D341Med (cell line): Measurements from ENCODE around the gene NPPA.
A peak's percentile ranks its signal among the peaks of the same experiment; 100 is the strongest.
"Not testable (repeated sequence)": the region's sequence is repeated elsewhere in the genome, so short reads cannot be mapped to it uniquely, and the experiment has no call there.

Source experiments
- DNase-seq: peaks from one replicate; pipeline ENCODE4 v3.0.0; 2012; ENCODE audit warnings: low spot score

Gene NPPA

DNA sequence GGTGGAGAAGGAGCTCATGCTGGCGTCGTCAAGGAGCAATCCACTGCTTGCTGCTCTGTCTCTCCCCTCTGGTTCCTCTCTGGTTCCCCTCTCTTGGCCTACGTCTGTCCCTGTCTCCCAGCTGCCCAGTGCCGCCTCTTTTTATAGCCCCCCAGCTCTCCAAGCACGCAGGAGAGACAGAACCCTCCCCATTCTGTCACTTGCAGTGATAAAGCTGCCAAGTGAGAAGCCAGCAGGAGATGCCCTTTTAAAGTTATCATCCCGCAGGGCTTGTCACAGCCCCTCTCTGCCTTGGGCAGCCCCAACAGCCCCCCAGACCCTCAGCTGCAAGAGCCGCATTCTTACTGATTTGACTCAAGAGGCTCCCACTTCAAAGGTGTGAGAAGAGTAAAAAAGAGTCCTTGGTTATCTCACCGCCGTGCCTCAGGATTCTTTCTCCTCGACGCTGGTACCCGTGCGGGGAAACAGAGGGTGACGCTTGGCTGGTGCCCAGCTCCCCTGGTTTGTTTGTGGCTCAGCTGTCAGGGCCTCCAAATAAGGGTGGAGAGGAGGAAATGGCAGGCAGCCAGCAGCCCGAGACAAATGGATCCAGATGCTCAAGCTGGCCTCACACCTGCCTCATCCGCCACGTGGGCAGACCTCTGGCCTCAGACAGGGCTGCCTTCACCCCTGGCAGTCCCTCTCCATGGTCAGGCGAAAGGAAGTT is at the start of gene NPPA:
NPPA (minus strand) TSS at position 117 of the 706 bp plus-strand sequence; CDS start at position 18, 99 bp downstream.
- peak; percentile 74 for DNase-seq

DNA sequence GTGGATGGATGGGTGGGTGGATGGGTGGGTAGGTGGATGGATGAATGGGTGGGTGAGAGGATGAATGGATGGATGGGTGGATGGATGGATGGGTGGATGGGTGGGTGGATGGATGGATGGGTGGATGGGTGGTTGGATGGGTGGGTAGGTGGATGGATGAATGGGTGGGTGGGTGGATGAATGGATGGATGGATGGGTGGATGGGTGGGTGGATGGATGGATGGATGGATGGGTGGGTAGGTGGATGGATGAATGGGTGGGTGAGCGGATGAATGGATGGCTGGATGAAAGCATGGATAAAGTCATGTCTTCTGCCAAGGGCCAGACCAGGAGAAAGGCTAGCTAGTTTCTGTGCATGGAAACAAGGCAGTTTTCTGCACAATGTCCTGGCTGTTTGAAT is 46.9 kb upstream of the NPPA start:
- DNase-seq = not testable (repeated sequence)

DNA sequence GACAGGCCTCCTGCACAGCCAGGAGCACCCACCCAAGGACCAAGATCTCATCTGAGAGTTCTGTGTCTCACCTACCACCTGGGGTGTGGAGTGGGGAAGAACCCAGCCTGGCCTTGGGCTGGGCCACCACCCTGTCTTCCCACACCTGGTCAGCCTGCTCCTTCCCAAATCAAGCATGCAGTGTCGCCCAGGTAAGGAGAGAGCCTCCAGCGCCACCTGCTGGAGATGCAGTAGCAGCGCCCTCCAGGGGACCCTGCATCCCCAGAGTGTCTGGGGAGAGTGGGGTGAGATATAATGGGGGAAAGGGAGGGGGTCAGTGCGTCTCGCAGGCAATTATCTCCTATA is 46.3 kb upstream of the NPPA start:
- DNase-seq = peak; percentile 88

DNA sequence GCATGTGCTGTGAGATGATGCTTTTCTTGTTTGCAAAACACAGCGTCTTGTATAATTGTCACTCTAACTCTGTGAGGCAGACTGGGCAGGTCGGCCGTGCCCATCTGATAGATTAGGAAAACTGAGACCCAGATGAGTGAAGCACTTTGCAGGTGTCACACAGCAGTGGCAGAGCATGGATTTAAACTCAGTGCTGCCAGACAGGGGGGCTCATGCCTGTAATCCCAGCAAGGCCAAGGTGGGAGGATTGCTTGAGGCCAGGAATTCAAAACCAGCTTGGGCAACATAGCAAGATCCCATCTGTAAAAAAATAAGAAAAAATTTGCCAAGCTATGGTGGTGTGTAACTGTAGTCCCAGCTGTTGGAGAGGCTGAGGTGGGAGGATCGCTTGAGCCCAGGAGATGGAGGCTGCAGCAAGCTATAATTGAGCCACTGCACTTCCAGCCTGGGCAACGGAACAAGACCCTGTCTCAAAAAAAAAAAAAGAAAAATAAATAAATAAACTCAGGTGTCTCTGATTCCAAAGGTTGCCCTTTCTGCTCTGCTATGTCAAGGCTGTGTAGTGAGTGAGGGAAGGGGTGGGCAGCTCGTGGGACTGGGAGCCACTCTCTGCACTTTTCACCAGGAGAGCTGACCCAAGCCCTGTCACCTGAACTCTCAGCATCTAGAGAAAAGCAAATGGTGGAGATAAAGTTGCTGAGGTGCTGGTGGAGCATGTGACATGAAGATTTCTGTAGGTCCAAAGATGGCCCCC is 44.0 kb upstream of the NPPA start:
- DNase-seq = no peak

DNA sequence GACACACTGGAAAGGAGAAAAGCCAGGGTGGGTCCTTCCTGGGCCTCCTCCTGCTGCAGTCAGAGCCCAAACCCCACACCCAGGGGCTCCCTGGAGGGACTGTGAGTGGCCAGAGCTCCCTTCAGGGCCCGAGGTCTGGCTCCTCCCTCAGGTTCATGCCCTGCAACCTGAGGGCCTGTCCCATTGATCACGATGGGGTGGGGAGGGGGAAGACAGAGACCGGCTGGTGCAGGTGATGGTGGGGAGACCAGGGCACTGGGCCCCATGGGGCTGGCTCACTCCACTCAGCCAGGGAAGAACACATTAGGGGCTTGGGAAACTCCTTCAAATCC is 41.3 kb upstream of the NPPA start:
- DNase-seq = no peak

DNA sequence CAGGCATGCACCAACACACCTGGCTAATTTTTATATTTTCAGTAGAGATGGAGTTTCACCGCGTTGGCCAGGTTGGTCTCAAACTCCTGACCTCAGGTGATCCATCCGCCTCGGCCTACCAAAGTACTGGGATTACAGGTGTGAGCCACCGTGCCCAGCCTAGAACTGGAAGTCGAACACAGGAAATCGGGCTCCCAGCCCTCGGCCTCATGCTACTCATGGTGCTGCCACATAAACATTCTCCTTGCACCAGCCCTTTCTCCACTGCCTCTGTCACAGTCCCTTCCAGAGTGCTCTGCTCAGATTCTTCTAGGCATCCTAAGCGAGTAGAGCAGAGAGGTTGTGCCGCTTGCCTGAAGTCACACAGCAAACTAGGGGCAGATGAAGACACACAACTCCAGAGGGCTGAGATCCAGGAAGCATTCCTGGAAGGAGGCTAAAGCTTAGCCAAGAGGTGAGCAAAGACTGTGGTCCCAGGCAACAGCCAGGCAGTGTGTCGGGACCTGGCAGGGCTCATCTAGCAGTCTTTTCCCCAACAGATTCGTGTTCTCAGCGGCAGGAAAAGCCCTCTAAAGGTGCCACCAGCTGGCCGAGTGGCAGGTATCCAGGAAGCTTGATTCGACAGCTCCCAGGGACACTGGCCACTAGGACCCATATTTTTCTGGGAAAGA is 40.8 kb upstream of the NPPA start:
- DNase-seq = no peak

DNA sequence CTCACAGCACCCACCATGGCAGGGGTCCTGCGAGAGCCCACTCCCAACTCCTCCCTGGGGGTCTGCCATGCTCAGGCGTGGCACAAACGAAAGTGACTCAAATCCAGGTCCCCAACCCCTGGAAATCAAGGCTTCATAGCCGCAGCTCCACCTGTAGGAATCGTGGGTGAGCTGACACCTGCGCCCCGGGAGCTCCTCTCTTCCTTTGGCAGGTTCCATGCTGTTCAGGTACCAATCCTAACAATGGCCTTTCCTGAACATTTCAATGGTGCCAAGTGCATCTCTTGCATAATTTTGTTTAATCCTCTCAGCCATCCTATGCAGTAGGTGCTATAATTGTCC is 40.1 kb upstream of the NPPA start:
- no peak for DNase-seq

DNA sequence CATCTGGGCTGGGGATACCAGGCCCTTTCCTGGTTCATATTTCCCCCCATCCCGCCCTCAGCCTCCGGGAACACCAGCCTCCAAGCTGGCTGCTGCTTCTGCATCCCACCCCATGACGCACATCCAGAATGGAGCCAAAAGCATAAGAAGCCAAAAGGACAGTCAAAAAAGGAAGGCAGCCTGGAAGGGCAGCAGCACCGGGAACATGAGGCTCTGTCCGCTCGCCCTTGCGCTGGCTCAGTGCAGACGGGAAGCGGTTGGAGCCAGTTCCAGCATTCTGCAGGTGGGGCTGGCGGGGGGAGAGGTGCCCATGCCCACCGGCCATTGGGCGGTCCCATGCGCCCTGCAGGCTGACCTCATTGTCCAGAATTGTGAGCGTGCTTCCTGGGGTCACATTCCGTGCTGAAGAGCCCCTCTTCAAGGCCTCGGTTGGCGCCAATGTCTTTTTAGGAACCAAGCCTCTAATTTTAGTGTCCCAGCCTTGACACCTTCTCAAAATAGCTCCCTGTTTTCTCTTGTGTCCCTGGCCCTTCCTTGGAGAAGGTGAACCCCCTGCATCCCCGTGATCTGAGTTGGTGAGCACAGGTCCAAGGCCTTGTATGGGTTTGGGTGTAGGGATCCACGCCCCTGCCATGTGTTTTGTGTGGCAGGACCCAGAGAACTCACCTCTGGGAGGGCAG is 39.5 kb upstream of the NPPA start:
- no peak for DNase-seq

DNA sequence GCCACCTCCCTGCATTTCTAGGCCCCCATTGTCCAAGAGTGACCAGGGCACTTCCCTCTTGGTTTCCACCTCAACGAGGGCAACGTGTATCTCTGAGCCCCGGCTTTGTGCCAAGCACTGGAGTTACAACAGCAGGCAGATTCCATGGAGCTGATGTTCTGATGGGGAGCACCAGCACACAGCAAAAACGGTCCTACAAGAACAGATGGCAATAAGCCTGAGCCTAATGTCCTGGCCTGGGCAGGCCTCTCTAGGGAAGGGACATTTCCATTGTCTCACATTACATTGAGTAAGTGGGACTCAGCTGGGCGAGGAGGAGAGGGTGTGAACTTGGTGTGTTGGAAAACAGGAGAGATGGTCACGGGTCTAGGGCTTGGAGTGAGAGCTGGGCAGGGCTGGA is 38.3 kb upstream of the NPPA start:
- no peak for DNase-seq

DNA sequence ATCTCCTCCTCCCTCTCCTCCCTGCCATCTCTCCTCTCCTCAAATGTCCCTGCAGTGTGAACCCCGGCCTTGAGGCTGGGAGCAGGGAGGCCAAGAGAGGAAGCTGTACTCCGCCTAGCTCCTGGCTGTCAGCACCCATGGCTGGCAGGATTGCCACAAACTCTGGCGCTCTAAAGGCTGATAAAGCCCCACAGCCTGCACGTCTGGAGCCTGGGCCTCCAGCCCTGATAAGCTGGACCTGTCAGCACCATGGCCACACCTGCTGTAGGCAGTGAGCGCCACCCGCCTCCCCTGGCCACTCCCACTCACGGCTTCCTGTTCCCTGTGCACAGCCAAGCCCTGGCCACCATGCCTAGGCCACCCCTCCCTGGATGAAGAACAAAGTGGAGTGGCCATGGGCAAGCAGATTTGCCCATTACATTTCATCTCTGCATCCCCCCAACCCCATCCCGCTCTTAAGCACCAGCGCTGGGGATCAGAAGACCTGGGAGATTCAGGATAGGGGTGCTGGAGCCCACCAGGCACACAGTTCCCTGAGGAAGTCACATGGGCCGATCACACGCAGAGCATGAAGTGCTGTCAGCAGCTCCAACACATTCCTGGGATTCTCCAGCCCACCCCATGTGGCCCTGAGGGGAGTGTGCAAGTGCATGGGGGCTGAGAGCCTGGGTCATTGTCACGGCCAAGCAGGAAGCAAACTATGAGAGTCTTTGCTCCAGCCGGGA is 35.4 kb upstream of the NPPA start:
- DNase-seq = no peak

DNA sequence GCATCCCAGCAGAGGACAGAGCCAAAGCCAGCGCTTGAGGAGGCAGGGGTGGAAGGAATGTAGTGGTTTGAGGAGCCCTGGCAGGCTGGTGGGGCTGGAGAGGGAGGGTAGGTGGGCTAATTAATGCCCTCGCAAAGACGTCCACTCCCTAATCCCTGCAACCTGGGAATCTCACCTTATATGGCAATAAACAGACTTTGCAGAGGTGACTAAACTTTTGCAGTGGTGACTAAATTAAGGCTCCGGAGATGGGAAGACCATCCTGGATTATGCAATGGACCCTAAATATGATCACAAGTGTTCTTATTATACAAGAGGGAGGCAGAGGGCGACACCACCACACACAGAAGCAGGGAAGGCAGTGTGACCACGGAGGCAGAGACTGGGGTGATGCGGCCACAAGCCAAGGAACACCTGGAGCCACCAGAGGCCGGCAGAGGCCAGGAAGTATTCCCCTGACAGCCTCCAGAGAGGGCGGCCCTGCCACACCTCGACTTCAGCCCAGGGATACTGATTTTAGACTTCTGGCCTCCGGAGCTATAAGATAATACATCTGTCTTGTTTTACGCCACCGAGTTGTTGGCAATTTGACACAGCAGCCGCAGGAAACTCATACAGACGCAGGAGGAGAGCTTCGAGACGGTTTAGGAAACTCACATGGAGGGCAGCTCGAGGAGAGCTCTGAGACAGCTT is 34.3 kb upstream of the NPPA start:
- no peak for DNase-seq

DNA sequence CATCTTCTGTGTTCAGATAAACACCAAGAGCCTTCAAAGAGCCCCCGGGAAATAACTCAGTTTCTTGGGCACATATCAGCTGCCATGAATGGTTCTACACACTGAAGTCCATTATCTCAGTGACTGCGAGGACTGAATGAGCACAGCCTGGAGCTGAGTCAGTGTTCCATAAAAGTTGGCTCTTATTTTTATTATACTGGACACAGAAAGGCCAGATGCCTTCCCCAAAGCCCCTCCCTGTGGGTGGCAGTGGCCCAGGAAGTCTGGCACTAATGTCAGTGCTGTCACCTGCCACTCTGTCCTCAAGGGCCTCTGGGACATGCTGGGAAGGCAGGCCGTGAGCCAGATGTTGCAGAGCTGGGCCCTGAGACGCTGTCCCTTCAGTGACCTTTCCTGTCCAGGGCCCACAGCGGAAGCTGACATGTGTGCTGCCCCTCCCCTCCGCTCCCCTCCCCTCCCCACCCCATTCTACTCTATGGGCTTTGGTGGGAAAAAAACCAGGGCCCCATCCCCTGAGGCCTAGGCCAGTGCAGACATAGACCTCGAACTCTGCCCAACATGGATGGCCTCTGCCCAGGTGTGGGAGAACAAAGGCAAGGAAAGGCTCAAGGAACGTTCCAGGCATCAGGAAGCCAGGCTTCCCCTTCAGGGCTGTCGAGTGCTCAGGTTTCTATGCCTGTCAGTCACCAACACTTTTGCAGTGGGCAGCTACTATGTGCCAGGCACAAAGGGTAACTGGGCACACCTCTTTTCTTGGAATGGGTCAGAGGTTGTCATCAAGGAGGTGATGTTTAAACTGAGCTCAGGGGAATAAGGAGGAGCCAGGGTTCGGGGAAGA is 33.5 kb upstream of the NPPA start:
- DNase-seq = peak; percentile 10

DNA sequence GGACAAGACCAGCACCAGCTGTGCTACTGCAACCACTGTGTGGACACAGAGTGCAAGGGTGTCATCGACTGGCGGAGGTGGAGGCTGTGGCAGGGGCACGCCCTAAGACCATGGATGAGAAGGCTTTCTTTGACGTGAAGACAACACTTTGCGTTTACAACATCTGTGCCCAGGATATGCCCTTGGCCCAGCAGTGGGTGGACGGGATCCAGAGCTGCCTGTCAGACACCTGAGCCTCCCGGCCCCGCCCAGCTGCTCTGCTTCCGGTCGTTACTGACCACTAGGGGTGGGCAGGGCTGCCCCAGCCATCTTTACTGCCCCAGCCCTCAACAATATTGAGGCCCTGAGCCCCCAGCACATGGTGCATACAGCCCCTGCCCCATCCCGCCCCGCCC is 32.6 kb upstream of the NPPA start:
- peak; percentile 10 for DNase-seq

DNA sequence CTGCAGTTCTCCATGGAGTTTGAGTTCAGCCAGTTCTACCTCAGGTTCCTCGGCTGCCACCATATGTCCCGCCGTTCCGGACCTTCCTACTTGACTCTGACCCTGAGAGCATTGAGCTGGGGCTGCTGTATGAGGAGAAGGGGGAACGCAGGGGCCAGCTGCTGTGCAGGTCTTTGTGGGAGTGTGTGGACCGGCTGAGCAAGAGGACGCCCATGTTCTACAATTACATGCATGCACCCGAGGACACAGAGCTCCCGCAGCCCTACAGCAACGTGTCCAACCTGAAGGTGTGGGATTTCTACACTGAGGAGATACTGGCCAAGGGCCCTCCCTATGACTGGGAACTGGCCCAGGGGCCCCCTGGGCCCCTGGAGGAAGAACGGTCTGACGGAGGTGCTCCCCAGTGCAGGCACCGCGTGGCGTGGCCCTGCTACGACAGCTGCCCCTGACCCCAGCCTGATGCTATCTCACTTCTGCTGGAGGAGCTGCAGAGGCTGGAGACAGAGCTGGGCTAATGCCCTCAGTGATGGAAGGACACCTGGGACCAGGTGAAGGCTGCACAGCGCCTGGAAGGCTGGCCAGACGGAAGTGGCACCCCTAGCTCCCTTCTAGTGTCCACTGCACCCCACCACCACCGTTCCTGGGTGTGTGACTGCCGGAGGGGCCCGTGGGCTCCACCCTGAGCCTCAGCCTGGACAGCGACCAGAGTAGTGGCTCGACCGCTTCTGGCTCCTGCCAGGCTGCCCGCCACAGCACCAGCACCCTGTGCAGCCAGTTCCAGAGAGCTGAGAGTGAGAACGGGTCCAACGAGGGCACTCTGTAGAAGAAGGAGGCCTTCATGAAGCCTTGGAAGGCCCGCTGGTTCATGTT is 32.0 kb upstream of the NPPA start:
- DNase-seq = peak; percentile 12

DNA sequence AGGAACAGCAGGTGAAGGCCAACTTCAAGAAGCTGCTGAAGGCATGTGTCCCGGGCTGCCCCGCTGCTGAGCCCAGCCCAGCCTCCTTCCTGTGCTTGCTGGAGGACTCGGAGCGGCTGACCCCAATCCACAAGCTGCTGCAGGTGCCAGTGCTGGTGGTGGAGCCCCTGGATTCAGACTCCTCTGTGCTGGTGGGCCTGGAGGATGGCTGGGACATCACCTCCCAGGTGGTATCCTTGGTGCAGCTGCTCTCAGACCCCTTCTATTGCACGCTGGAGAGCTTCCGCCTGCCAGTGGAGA is 31.3 kb upstream of the NPPA start:
- no peak for DNase-seq

DNA sequence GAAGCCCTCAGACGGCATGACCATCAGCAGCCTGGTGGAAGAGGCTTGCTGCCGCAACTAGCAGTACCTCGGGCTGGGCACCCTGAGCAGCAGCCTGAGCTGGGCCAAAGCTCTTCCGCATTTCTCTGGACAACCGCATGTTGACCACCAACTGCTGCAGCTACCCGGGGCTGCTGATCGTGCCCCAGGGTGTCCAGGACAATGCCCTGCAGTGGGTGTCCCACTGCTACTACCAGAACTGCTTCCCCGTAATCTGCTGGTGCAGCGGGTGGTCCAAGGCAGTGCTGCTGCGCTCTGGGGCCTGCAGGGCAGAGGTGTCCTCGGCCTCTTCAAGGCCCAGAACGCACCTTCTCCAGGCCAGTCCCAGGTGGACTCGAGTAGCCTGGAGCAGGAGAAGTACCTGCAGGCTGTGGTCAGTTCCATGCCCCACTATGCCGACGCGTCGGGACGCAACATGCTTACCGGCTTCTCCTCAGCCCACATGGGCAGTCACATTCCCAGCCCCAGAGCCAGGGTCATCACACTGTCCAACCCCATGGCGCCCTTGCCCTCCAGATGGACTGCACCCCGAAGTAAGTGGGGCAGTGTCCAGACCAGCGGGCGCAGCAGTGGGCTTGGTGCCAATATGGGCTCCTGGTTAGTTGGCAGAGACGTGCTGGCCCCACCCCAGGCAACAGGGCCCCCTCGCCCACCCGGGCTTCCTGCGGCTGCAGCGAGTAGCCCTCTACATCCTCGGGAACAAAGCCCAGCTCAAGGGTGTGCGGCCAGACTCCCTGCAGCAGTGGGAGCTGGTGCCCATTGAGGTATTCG is 30.7 kb upstream of the NPPA start:
- peak; percentile 13 for DNase-seq

DNA sequence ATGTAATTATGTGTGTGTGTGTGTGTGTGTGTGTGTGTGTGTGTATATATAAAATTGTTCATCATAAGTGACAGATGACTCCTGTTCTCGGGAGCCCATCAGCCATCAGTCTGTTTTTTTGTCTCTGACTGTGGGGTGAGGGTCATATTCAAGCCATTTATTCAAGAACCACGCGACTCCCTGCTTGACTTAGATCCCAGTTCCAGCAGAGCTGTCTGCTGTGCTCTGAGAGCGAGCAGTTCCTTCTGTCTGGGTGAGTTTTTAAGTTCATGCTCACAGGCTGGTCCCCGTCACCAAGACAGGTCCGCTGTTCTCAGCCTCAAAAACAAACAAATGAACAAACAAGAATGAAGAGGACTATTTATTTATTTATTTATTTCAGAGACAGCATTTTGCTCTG is 29.5 kb upstream of the NPPA start:
- DNase-seq = peak; percentile 11

DNA sequence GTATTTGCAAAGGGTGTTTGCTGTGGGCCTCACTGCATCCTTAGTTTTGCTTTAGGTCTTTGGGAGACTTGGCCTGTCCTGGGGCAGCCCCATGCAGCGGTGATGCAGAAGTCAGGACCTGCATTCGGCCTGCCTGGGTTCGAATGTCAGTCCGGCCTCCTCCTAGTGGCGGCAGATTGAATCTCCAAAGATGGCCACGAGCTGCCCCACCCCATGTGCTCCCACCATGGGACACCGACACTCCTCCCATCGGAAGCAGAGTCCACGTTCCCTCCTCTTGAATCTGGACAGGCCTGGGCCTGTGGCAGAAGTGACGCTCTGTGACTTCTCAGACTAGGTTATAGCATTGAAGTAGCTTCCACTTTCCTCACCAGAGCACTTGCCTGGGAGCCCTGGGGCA is 27.5 kb upstream of the NPPA start:
- no peak for DNase-seq

DNA sequence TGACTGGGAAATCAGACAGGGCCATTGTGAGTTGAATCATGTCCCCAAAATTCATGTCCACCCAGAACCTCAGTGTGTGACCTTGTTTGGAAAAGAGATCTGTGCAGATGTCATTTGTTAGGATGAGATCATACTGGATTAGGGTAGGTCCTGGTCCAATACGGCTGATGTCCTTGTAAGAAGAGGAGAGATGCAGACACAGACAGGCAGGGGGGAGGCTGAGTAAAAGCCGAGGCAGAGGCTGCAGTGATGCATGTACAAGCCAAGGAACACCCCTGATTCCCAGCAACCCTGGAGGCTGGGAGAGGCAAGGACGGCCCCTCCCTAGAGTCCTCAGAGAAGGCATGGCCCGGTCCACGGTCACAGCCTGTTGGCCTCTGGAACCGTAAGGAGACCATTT is 27.0 kb upstream of the NPPA start:
- DNase-seq = no peak
